Neural progenitor cell (in vitro differentiated cells): ENCODE results near the gene MTMR1. TPM values are rescaled to one million over a fixed set of nuclear protein-coding genes. Genes with fewer than 3 reads are reported as not detected.

Source experiments
- DNase-seq: peaks from one replicate; pipeline ENCODE4 v3.0.0-alpha.2; 2016; ENCODE audit warnings: low spot score
- H2AFZ ChIP-seq: fragments of 200-600 bp; sonication (generic); replicated peaks from 2 replicates; pipeline ENCODE4 v1.6.1; 2016; ENCODE audit warnings: antibody characterized with exemption
- H3F3A ChIP-seq: fragments of 200-600 bp; sonication (generic); 2 replicates; pipeline ENCODE4 v1.6.1; 2016; ENCODE audit warnings: antibody characterized with exemption, low read depth
- H3K27ac ChIP-seq: fragments of 200-600 bp; sonication (generic); 2 replicates; pipeline ENCODE4 v1.5.1; 2016; ENCODE audit warnings: mild to moderate bottlenecking
- H3K27me3 ChIP-seq: fragments of 200-600 bp; sonication (generic); 2 replicates; pipeline ENCODE4 v1.6.1; 2016; ENCODE audit warnings: mild to moderate bottlenecking, moderate library complexity
- H3K36me3 ChIP-seq: fragments of 200-600 bp; sonication (generic); 2 replicates; pipeline ENCODE4 v1.5.1; 2016
- H3K4me1 ChIP-seq: fragments of 200-600 bp; sonication (generic); 2 replicates; pipeline ENCODE4 v1.6.1; 2016; ENCODE audit warnings: mixed run types
- H3K4me2 ChIP-seq: fragments of 200-600 bp; sonication (generic); 2 replicates; pipeline ENCODE4 v1.6.1; 2016
- H3K4me3 ChIP-seq: fragments of 200-600 bp; sonication (generic); 2 replicates; pipeline ENCODE4 v1.5.1; 2016
- H3K79me2 ChIP-seq: fragments of 200-600 bp; sonication (generic); 2 replicates; pipeline ENCODE4 v1.6.1; 2016; ENCODE audit warnings: low read depth
- H3K9ac ChIP-seq: fragments of 200-600 bp; sonication (generic); 2 replicates; pipeline ENCODE4 v1.6.1; 2016
- H3K9me3 ChIP-seq: fragments of 200-600 bp; sonication (generic); 2 replicates; pipeline ENCODE4 v1.5.1; 2016; ENCODE audit warnings: low read depth
- H4K20me1 ChIP-seq: fragments of 200-600 bp; sonication (generic); 2 replicates; pipeline ENCODE4 v1.6.1; 2016; ENCODE audit warnings: low read depth
- H3K27ac Mint-ChIP-seq: 3 replicates; pipeline ENCODE4 v1.8.0; 2021; ENCODE audit warnings: mixed read lengths
- H3K27me3 Mint-ChIP-seq: 2 replicates; pipeline ENCODE4 v1.8.0; 2022; ENCODE audit warnings: low read depth, mild to moderate bottlenecking, inconsistent platforms, moderate library complexity, mixed read lengths; ENCODE audit not compliant: insufficient read depth
- H3K36me3 Mint-ChIP-seq: 3 replicates; pipeline ENCODE4 v1.8.0; 2021; ENCODE audit warnings: mixed read lengths
- H3K4me1 Mint-ChIP-seq: 3 replicates; pipeline ENCODE4 v1.8.0; 2021; ENCODE audit warnings: mixed read lengths
- H3K4me3 Mint-ChIP-seq: 3 replicates; pipeline ENCODE4 v1.8.0; 2021; ENCODE audit warnings: mild to moderate bottlenecking, moderate library complexity, mixed read lengths
- H3K9me3 Mint-ChIP-seq: 3 replicates; pipeline ENCODE4 v1.8.0; 2020; ENCODE audit warnings: mixed read lengths
- CTCF ChIP-seq: fragments of 200-600 bp; sonication (generic); IDR thresholded peaks from 2 replicates; pipeline ENCODE4 v1.5.1; 2017; ENCODE audit warnings: antibody characterized with exemption, mild to moderate bottlenecking
- EZH2 ChIP-seq: fragments of 200-600 bp; sonication (generic); IDR thresholded peaks from 2 replicates; pipeline ENCODE4 v1.6.1; 2017; ENCODE audit warnings: antibody characterized with exemption, mild to moderate bottlenecking, moderate library complexity
- EZH2phosphoT487 ChIP-seq: fragments of 200-600 bp; sonication (generic); IDR thresholded peaks from 2 replicates; pipeline ENCODE4 v1.6.1; 2017; ENCODE audit warnings: antibody characterized with exemption
- total RNA-seq: library from RNA; depleted of rRNA; stranded (reverse); fragments of >200 nt; gene quantifications from 2 replicates; pipeline ENCODE4 v1.2.3, GENCODE V29; 2015; ENCODE audit warnings: low replicate concordance

Gene MTMR1
- total RNA-seq, 1 donor from 2014 or later = 18.0 TPM

- no peak overlapping the region for H3K4me2 ChIP-seq
- no peaks in the 10 kb centered on the region for H3K4me1 ChIP-seq
- no peak for DNase-seq
- peaks cover 4% of the 10 kb centered on the region for H3K9me3 Mint-ChIP-seq
- no peaks in the 10 kb centered on the region for H3K36me3 ChIP-seq
- H3K4me3 ChIP-seq = no peak overlapping the region
- no peaks in the 10 kb centered on the region for H3F3A ChIP-seq
- H3K27ac Mint-ChIP-seq = no peak overlapping the region
- H4K20me1 ChIP-seq = no peaks in the 10 kb centered on the region
- H3K4me1 Mint-ChIP-seq = no peaks in the 10 kb centered on the region
- no peaks in the 10 kb centered on the region for H3K79me2 ChIP-seq
- H3K9ac ChIP-seq = no peak overlapping the region
- H3K27me3 Mint-ChIP-seq = no peaks in the 10 kb centered on the region
- H3K36me3 Mint-ChIP-seq = peaks cover 17% of the 10 kb centered on the region
- H3K27ac ChIP-seq = no peak overlapping the region
- no peaks in the 10 kb centered on the region for H3K27me3 ChIP-seq
- H3K9me3 ChIP-seq = peaks cover 6% of the 10 kb centered on the region
- no peak overlapping the region for H2AFZ ChIP-seq
- no peak for TF ChIP-seq CTCF
- no peak for TF ChIP-seq EZH2phosphoT487
- TF ChIP-seq EZH2 = no peak
- no peak overlapping the region for H3K4me3 Mint-ChIP-seq
Observed at GRCh38 chrX:150792949-150793527, 99.8 kb downstream of the MTMR1 start.

- Mint-ChIP-seq H3K9me3 (peaks cover 2% of the 10 kb centered on the region), H3K36me3 (peaks cover 7% of the 10 kb centered on the region), H3K27me3 (no peaks in the 10 kb centered on the region), H3K4me1 (no peaks in the 10 kb centered on the region), H3K4me3 (no peak overlapping the region), H3K27ac (no peak overlapping the region)
- TF ChIP-seq CTCF (no peak), EZH2phosphoT487 (no peak), EZH2 (no peak)
- no peak for DNase-seq
- Histone ChIP-seq H3F3A (no peaks in the 10 kb centered on the region), H3K4me3 (no peak overlapping the region), H3K9me3 (no peaks in the 10 kb centered on the region), H3K4me2 (no peak overlapping the region), H2AFZ (no peak overlapping the region), H4K20me1 (no peaks in the 10 kb centered on the region), H3K9ac (no peak overlapping the region), H3K79me2 (no peaks in the 10 kb centered on the region), H3K4me1 (no peaks in the 10 kb centered on the region), H3K36me3 (no peaks in the 10 kb centered on the region), H3K27ac (no peak overlapping the region), H3K27me3 (no peaks in the 10 kb centered on the region)
Observed at GRCh38 chrX:150805736-150806135, 112.5 kb downstream of the MTMR1 start.

GRCh38 chrX:150806827-150807226 is 113.6 kb downstream of the MTMR1 start:
- Mint-ChIP-seq H3K9me3 (peaks cover 2% of the 10 kb centered on the region), H3K27me3 (no peaks in the 10 kb centered on the region), H3K4me3 (no peak overlapping the region), H3K27ac (no peak overlapping the region), H3K4me1 (no peaks in the 10 kb centered on the region), H3K36me3 (peaks cover 7% of the 10 kb centered on the region)
- H3K79me2 ChIP-seq = no peaks in the 10 kb centered on the region
- no peaks in the 10 kb centered on the region for H3F3A ChIP-seq
- no peaks in the 10 kb centered on the region for H3K36me3 ChIP-seq
- no peaks in the 10 kb centered on the region for H3K4me1 ChIP-seq
- DNase-seq = no peak
- no peak overlapping the region for H3K9ac ChIP-seq
- H3K4me3 ChIP-seq = no peak overlapping the region
- no peaks in the 10 kb centered on the region for H4K20me1 ChIP-seq
- no peaks in the 10 kb centered on the region for H3K27me3 ChIP-seq
- H2AFZ ChIP-seq = no peak overlapping the region
- no peaks in the 10 kb centered on the region for H3K9me3 ChIP-seq
- no peak overlapping the region for H3K27ac ChIP-seq
- no peak for TF ChIP-seq EZH2phosphoT487
- TF ChIP-seq CTCF = no peak
- no peak for TF ChIP-seq EZH2
- H3K4me2 ChIP-seq = no peak overlapping the region
